EL (cell line): ENCODE data around the gene LRRC46.

Source experiments
- DNase-seq: peaks from one replicate; pipeline ENCODE4 v3.0.0-alpha.2; 2016

The LRRC46 gene

GRCh38 chr17:47879028-47879585, 47.6 kb downstream of the LRRC46 start:
- DNase-seq = peak; percentile 76

- no peak for DNase-seq
These were observed 48.4 kb downstream of the LRRC46 start for GRCh38 chr17:47879776-47880454.

GRCh38 chr17:47882247-47882646, 50.8 kb downstream of the LRRC46 start:
- peak; percentile 71 for DNase-seq

GRCh38 chr17:47882695-47883588, 51.5 kb downstream of the LRRC46 start:
- DNase-seq = no peak

- DNase-seq = no peak
These were observed 52.3 kb downstream of the LRRC46 start for GRCh38 chr17:47883589-47884426.

GRCh38 chr17:47884427-47884740, 52.9 kb downstream of the LRRC46 start:
- no peak for DNase-seq

- no peak for DNase-seq
These were observed 53.6 kb downstream of the LRRC46 start for GRCh38 chr17:47884905-47885730.
